ENCODE measurements around the gene EFCAB5.

EFCAB5 gene

DNA sequence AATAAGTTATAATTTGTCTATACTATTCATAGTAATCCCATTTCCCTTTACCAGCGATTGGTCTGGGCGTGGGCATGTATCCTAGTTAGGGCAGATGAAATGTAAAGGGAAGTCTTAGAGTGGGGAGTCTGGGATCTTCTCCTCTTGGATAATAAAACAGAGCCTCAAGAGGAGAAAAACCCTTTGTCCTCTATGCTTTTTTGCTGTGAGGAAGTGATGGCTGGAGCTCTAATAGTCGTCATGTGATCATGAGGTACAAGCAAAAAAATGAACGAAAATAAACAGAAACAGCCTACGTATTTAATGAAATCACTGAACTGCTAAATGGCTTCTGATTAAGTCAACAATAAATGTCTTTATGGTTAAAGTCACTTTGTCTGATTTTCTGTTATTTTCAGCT lies 26.8 kb downstream of the EFCAB5 start:
- TF ChIP-seq POLR2AphosphoS5 (IDR thresholded peaks at IDR 0.05; ENCODE audit: borderline replicate concordance, low read depth, low read length) (no peak), FOXP2 (optimal IDR thresholded peaks at IDR 0.05; ENCODE audit: control extremely low read depth, extremely low read length, insufficient read depth) (no peak), EZH2 (IDR thresholded peaks at IDR 0.05) (no peak)
- Histone ChIP-seq H3K4me3 (no peak overlapping the region), H3K36me3 (ENCODE audit: insufficient read depth, low read length) (no peaks in the 10 kb centered on the region), H3K9ac (ENCODE audit: insufficient read length) (no peak overlapping the region), H3K9me3 (ENCODE audit: low read depth, low read length) (no peaks in the 10 kb centered on the region), H3K27ac (no peak overlapping the region)
- DNase-seq (ENCODE audit: low read depth, low spot score), result no peak

GRCh38 chr17:29972277-29972676 lies 30.8 kb downstream of the EFCAB5 start:
- no peaks in the 10 kb centered on the region for H3K36me3 ChIP-seq (ENCODE audit: insufficient read depth, low read length)
- H3K4me3 ChIP-seq, result no peak overlapping the region
- no peak for DNase-seq (ENCODE audit: low read depth, low spot score)
- TF ChIP-seq FOXP2 (optimal IDR thresholded peaks at IDR 0.05; ENCODE audit: control extremely low read depth, extremely low read length, insufficient read depth), result no peak
- TF ChIP-seq POLR2AphosphoS5 (IDR thresholded peaks at IDR 0.05; ENCODE audit: borderline replicate concordance, low read depth, low read length), result no peak
- no peak for TF ChIP-seq EZH2 (IDR thresholded peaks at IDR 0.05)
- H3K27ac ChIP-seq, result no peak overlapping the region
- no peak overlapping the region for H3K9ac ChIP-seq (ENCODE audit: insufficient read length)
- no peaks in the 10 kb centered on the region for H3K9me3 ChIP-seq (ENCODE audit: low read depth, low read length)

- H3K9me3 ChIP-seq (ENCODE audit: low read depth, low read length), result no peaks in the 10 kb centered on the region
- no peak for DNase-seq (ENCODE audit: low read depth, low spot score)
- no peak overlapping the region for H3K9ac ChIP-seq (ENCODE audit: insufficient read length)
- H3K4me3 ChIP-seq, result no peak overlapping the region
- H3K36me3 ChIP-seq (ENCODE audit: insufficient read depth, low read length), result no peaks in the 10 kb centered on the region
- TF ChIP-seq EZH2 (IDR thresholded peaks at IDR 0.05), result no peak
- TF ChIP-seq FOXP2 (optimal IDR thresholded peaks at IDR 0.05; ENCODE audit: control extremely low read depth, extremely low read length, insufficient read depth), result no peak
- TF ChIP-seq POLR2AphosphoS5 (IDR thresholded peaks at IDR 0.05; ENCODE audit: borderline replicate concordance, low read depth, low read length), result no peak
- H3K27ac ChIP-seq, result no peak overlapping the region
Observed at GRCh38 chr17:29973005-29973404, 31.6 kb downstream of the EFCAB5 start.

- Histone ChIP-seq H3K27ac (no peak overlapping the region), H3K36me3 (ENCODE audit: insufficient read depth, low read length) (no peaks in the 10 kb centered on the region), H3K4me3 (no peak overlapping the region), H3K9me3 (ENCODE audit: low read depth, low read length) (no peaks in the 10 kb centered on the region), H3K9ac (ENCODE audit: insufficient read length) (no peak overlapping the region)
- DNase-seq (ENCODE audit: low read depth, low spot score), result no peak
- TF ChIP-seq EZH2 (IDR thresholded peaks at IDR 0.05) (no peak), POLR2AphosphoS5 (IDR thresholded peaks at IDR 0.05; ENCODE audit: borderline replicate concordance, low read depth, low read length) (no peak)
Observed at GRCh38 chr17:29977836-29978235, 36.4 kb downstream of the EFCAB5 start.

GRCh38 chr17:29980261-29980660 lies 38.8 kb downstream of the EFCAB5 start:
- no peak for DNase-seq (ENCODE audit: low read depth, low spot score)
- Histone ChIP-seq H3K9me3 (ENCODE audit: low read depth, low read length) (no peaks in the 10 kb centered on the region), H3K27ac (no peak overlapping the region), H3K9ac (ENCODE audit: insufficient read length) (no peak overlapping the region), H3K36me3 (ENCODE audit: insufficient read depth, low read length) (no peaks in the 10 kb centered on the region), H3K4me3 (no peak overlapping the region)
- no peak for TF ChIP-seq EZH2 (IDR thresholded peaks at IDR 0.05)
- no peak for TF ChIP-seq POLR2AphosphoS5 (IDR thresholded peaks at IDR 0.05; ENCODE audit: borderline replicate concordance, low read depth, low read length)
- no peak for TF ChIP-seq FOXP2 (optimal IDR thresholded peaks at IDR 0.05; ENCODE audit: control extremely low read depth, extremely low read length, insufficient read depth)

GRCh38 chr17:29982991-29983653 lies 41.7 kb downstream of the EFCAB5 start:
- no peak overlapping the region for H3K4me3 ChIP-seq
- DNase-seq (ENCODE audit: low read depth, low spot score), result no peak
- H3K27ac ChIP-seq, result no peak overlapping the region
- no peaks in the 10 kb centered on the region for H3K9me3 ChIP-seq (ENCODE audit: low read depth, low read length)
- H3K9ac ChIP-seq (ENCODE audit: insufficient read length), result no peak overlapping the region
- no peaks in the 10 kb centered on the region for H3K36me3 ChIP-seq (ENCODE audit: insufficient read depth, low read length)
- TF ChIP-seq POLR2AphosphoS5 (IDR thresholded peaks at IDR 0.05; ENCODE audit: borderline replicate concordance, low read depth, low read length), result no peak
- TF ChIP-seq FOXP2 (optimal IDR thresholded peaks at IDR 0.05; ENCODE audit: control extremely low read depth, extremely low read length, insufficient read depth), result no peak

DNA sequence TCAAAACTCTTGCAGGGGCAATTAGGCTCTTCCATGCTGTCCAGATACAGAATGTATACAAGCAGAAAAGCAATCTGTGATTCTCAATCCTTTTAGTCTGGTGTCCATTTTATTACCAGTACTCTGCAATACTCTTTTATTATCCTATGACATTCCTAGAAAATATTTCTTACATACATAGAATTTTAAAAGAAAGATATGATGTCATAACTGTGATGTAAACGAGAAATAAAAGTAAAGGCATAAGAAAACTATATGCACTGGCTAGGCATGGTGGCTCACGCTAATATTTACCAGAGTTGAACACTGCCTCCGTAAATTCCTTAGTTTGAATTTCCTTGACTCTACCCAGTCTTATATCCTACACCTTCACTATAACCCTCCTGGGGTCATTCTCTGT lies 55.0 kb downstream of the EFCAB5 start:
- Histone ChIP-seq H3K36me3 (ENCODE audit: insufficient read depth, low read length) (no peaks in the 10 kb centered on the region), H3K4me3 (no peak overlapping the region), H3K9me3 (ENCODE audit: low read depth, low read length) (no peaks in the 10 kb centered on the region), H3K27ac (no peak overlapping the region), H3K9ac (ENCODE audit: insufficient read length) (no peak overlapping the region)
- TF ChIP-seq POLR2AphosphoS5 (IDR thresholded peaks at IDR 0.05; ENCODE audit: borderline replicate concordance, low read depth, low read length) (no peak), FOXP2 (optimal IDR thresholded peaks at IDR 0.05; ENCODE audit: control extremely low read depth, extremely low read length, insufficient read depth) (no peak)
- DNase-seq (ENCODE audit: low read depth, low spot score), result no peak

DNA sequence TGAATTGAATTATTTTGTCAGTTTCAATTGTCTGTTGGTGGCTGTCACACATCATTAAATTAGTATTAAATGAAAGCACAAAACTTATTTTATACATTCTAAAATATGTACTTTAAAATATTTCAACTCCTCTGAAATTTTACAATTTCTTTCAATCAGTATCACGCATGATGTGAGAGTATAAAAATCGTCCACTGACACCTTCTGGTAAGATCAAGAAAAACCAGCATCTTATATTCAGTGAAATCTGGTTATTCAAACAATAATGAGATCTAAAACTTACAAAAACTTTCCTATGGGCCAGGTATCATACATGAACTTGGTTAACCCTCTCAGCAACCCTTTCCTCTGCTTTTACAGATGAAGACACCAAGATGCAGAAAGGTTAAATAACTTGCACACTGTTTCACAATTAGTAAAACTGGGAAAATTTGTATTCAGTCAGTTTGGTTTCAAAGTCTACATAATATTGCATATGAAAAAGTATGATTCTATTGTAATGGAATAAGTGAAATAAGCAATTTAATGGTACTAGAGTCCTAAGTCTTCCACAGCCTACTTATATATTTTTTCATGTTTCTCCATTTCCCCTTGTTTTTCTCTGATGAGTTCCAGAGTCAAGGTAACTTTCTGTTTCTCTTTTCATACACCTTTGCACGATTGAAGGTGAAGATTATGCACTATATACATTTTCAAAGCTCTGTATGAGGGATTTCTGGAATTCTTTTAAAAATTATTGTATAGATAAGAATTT lies 58.7 kb downstream of the EFCAB5 start:
- no peak for DNase-seq (ENCODE audit: low read depth, low spot score)
- Histone ChIP-seq H3K9me3 (ENCODE audit: low read depth, low read length) (no peaks in the 10 kb centered on the region), H3K36me3 (ENCODE audit: insufficient read depth, low read length) (no peaks in the 10 kb centered on the region), H3K27ac (no peak overlapping the region), H3K9ac (ENCODE audit: insufficient read length) (no peak overlapping the region), H3K4me3 (no peak overlapping the region)
- TF ChIP-seq POLR2AphosphoS5 (IDR thresholded peaks at IDR 0.05; ENCODE audit: borderline replicate concordance, low read depth, low read length) (no peak), EZH2 (IDR thresholded peaks at IDR 0.05) (no peak), FOXP2 (optimal IDR thresholded peaks at IDR 0.05; ENCODE audit: control extremely low read depth, extremely low read length, insufficient read depth) (no peak)

All from SK-N-MC (cell line).